ENCODE measurements around the gene TSPAN18. TPM values are rescaled to one million over a fixed set of nuclear protein-coding genes. Genes with fewer than 3 reads are reported as not detected.

Gene TSPAN18
- total RNA-seq, 2 experiments from 2014 or later, result 0.85 to 0.92 TPM

GRCh38 chr11:44941259-44942021 is 214.7 kb downstream of the TSPAN18 start:
- ChIA-PET CTCF (interaction anchor here (1.0 to 24.5 kb wide), 7 partner anchors 9 to 175 kb away, joined by 3 to 942 read pairs (median 5); partner anchors contain the start of gene TP53I11), POLR2A (interaction anchor here (1.2 to 1.8 kb wide), 3 partner anchors 36 to 162 kb away, joined by 3 to 12 read pairs (median 4); no protein-coding TSS in a partner anchor)
- TF ChIP-seq CTCF (IDR thresholded peaks at IDR 0.05), result no peak
- Mint-ChIP-seq H3K4me3 (no peak overlapping the region), H3K27ac (no peak overlapping the region), H3K27me3 (no peaks in the 10 kb centered on the region), H3K4me1 (ENCODE audit: low read depth) (peaks cover 23% of the 10 kb centered on the region), H3K36me3 (ENCODE audit: low read depth) (no peaks in the 10 kb centered on the region), H3K9me3 (no peaks in the 10 kb centered on the region)
- DNase-seq (no peak), ATAC-seq (no peak)
- intact Hi-C loops (cut with micrococcal nuclease), result no loop called here

GRCh38 chr11:44942029-44942955 is 215.5 kb downstream of the TSPAN18 start:
- POLR2A ChIA-PET, result interaction anchor here (1.1 to 1.2 kb wide), 2 partner anchors 14 to 35 kb away, joined by 3 read pairs; no protein-coding TSS in a partner anchor
- H3K27me3 Mint-ChIP-seq, result no peaks in the 10 kb centered on the region
- ATAC-seq, result no peak
- peak overlapping the region; percentile 49 for H3K27ac Mint-ChIP-seq
- DNase-seq, result no peak
- H3K36me3 Mint-ChIP-seq (ENCODE audit: low read depth), result no peaks in the 10 kb centered on the region
- no peak overlapping the region for H3K4me3 Mint-ChIP-seq
- TF ChIP-seq CTCF (IDR thresholded peaks at IDR 0.05), result no peak
- intact Hi-C loops (cut with micrococcal nuclease), result no loop called here
- H3K9me3 Mint-ChIP-seq, result no peaks in the 10 kb centered on the region
- H3K4me1 Mint-ChIP-seq (ENCODE audit: low read depth), result peaks cover 23% of the 10 kb centered on the region
- CTCF ChIA-PET, result interaction anchor here (2.0 to 24.5 kb wide), 2 partner anchors 15 to 160 kb away, joined by 5 to 942 read pairs; no protein-coding TSS in a partner anchor

- intact Hi-C loops (cut with micrococcal nuclease), result no loop called here
- no peaks in the 10 kb centered on the region for H3K9me3 Mint-ChIP-seq
- ATAC-seq (peak; percentile 93), DNase-seq (peak; percentile 76)
- no peak overlapping the region for H3K4me3 Mint-ChIP-seq
- ChIA-PET CTCF (interaction anchor here (2.0 to 24.5 kb wide), 2 partner anchors 16 to 160 kb away, joined by 5 to 942 read pairs; no protein-coding TSS in a partner anchor), POLR2A (interaction anchor here (1.1 kb wide), 1 partner anchor 15 kb away, joined by 3 read pairs; no protein-coding TSS in a partner anchor)
- TF ChIP-seq CTCF (IDR thresholded peaks at IDR 0.05), result no peak
- peak overlapping the region; percentile 49 for H3K27ac Mint-ChIP-seq
- H3K27me3 Mint-ChIP-seq, result no peaks in the 10 kb centered on the region
- H3K36me3 Mint-ChIP-seq (ENCODE audit: low read depth), result no peaks in the 10 kb centered on the region
- peaks cover 23% of the 10 kb centered on the region for H3K4me1 Mint-ChIP-seq (ENCODE audit: low read depth)
Measured at GRCh38 chr11:44943118-44943517, 216.4 kb downstream of the TSPAN18 start.

- DNase-seq (no peak), ATAC-seq (no peak)
- Mint-ChIP-seq H3K36me3 (ENCODE audit: low read depth) (no peaks in the 10 kb centered on the region), H3K27me3 (no peaks in the 10 kb centered on the region), H3K4me3 (no peak overlapping the region), H3K27ac (no peak overlapping the region), H3K9me3 (no peaks in the 10 kb centered on the region), H3K4me1 (ENCODE audit: low read depth) (peaks cover 23% of the 10 kb centered on the region)
- no peak for TF ChIP-seq CTCF (IDR thresholded peaks at IDR 0.05)
- CTCF ChIA-PET, result interaction anchor here (0.9 to 24.5 kb wide), 4 partner anchors 17 to 290 kb away, joined by 3 to 942 read pairs (median 5); no protein-coding TSS in a partner anchor
- POLR2A ChIA-PET, result interaction anchor here (1.1 kb wide), 1 partner anchor 15 kb away, joined by 3 read pairs; no protein-coding TSS in a partner anchor
- intact Hi-C loops (cut with micrococcal nuclease), result no loop called here
Measured at GRCh38 chr11:44943696-44944095, 216.9 kb downstream of the TSPAN18 start.

Data from activated CD8-positive, alpha-beta T cell treated with anti-CD3 and anti-CD28 coated beads for 36 hours (primary cell).